RWPE1 (cell line): ENCODE data around the gene MIEF2.

Experiments used
- CTCF ChIA-PET: fragments of 350-600 bp; sonication (Branson Sonifier 250); formaldehyde crosslinking; extraction: SDS; loops from one replicate; lab custom pipeline; 2021; lab: Yijun Ruan, JAX
- POLR2A ChIA-PET: fragments of 400-600 bp; formaldehyde crosslinking; extraction: SDS; loops from one replicate; lab custom pipeline; 2020; ENCODE audit warnings: antibody characterized with exemption; ENCODE audit not compliant: low non-redundant PET; lab: Yijun Ruan, JAX
- DNase-seq: peaks from one replicate; pipeline ENCODE4 v3.0.0; 2012; ENCODE audit warnings: low spot score
- H3K27ac ChIP-seq: fragments of 450-650 bp; 2 replicates; pipeline ENCODE4 v1.5.1; 2017
- TF ChIP-seq, protein P1 (sequence below): fragments of 450-650 bp; conservative IDR thresholded peaks from 2 replicates; pipeline ENCODE4 v1.5.1; 2017; ENCODE audit warnings: low read depth, mild to moderate bottlenecking

Gene MIEF2

DNA sequence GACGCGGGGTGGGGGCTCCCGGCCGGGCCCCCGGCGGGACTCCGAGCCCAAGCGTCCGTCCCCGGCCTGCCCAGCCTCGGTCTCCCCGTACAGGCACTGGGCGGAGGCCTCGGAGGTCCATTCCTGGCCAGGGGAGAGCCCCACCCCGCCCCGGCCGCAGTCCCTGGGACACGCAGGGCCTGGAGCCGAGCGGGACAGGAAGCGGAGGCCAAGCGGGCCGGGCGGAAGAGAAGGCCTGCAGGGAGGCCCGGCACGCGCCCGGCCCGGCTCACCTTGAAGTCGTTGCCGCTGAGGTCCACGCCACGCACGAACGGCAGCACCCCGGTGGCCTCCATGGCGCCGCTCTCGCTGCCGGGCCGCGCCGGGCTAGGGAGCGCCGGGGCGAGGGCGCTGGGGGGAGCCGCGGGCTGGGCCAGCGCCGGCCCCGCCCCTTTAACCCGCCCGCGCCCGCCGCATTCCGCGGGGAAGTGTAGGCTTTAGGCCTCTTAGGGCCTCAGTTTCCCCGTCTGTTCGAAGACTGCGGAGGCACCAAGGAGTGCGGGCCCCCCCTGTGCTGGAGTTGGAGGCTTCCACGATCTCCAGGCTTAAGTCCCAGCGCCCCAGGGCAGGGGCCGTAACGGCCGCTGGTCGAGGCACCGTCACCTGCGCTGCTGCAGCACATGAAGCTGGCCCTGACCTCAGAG is 2.0 kb upstream of the MIEF2 start, which contains the start of gene FLII:
Gene FLII, minus strand, starts transcription at position 383 of the 683 bp plus-strand sequence. Its CDS starts 48 bp downstream, at position 335.
- TF ChIP-seq, protein P1, sequence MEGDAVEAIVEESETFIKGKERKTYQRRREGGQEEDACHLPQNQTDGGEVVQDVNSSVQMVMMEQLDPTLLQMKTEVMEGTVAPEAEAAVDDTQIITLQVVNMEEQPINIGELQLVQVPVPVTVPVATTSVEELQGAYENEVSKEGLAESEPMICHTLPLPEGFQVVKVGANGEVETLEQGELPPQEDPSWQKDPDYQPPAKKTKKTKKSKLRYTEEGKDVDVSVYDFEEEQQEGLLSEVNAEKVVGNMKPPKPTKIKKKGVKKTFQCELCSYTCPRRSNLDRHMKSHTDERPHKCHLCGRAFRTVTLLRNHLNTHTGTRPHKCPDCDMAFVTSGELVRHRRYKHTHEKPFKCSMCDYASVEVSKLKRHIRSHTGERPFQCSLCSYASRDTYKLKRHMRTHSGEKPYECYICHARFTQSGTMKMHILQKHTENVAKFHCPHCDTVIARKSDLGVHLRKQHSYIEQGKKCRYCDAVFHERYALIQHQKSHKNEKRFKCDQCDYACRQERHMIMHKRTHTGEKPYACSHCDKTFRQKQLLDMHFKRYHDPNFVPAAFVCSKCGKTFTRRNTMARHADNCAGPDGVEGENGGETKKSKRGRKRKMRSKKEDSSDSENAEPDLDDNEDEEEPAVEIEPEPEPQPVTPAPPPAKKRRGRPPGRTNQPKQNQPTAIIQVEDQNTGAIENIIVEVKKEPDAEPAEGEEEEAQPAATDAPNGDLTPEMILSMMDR, result no peak
- ChIA-PET POLR2A (no interaction called here), CTCF (interaction anchor here (1.1 kb wide), 1 partner anchor 10 kb away, joined by 3 read pairs; no protein-coding TSS in a partner anchor)
- H3K27ac ChIP-seq, result peak within 1 kb of the TSS; percentile 98
- DNase-seq, result peak; percentile 56

DNA sequence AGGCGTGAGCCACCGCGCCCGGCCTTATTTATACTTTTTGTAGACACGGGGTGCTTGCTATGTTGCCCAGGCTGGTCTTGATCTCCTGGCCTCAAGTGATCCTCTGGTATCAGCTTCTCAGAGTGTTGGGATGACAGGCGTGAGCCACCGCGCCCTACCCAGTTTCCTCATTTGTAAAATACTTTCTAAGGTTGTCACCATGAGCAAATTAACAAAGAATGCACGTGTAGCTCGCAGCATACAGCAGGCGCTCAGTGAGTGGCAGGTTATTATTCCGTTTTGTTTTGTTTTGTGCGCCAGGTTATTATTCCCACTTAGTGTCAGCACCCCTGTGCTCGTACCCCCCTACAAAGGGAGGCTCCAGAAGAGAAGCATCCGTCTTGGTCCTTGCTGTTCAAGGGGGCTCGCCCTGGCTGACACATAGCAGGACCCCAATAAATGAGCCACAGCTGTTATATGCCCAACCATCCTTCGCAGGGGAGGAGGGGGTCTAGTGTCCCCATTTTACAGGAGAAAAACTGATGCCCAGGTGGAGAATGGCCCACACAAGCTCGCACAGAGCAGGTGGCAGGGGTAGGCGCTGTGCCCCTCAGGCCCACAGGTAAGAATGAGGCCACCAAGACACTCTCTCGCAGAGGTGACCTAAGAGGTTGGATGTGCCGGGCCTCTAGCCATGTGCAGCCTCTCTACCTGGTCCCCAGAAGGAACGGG is 686 bp upstream of the MIEF2 start:
- CTCF ChIA-PET, result interaction anchor here (1.1 kb wide), 1 partner anchor 11 kb away, joined by 3 read pairs; no protein-coding TSS in a partner anchor
- peak overlapping the region; percentile 98 for H3K27ac ChIP-seq
- POLR2A ChIA-PET, result no interaction called here
- peak; percentile 75 for DNase-seq
- TF ChIP-seq, protein P1, result no peak

DNA sequence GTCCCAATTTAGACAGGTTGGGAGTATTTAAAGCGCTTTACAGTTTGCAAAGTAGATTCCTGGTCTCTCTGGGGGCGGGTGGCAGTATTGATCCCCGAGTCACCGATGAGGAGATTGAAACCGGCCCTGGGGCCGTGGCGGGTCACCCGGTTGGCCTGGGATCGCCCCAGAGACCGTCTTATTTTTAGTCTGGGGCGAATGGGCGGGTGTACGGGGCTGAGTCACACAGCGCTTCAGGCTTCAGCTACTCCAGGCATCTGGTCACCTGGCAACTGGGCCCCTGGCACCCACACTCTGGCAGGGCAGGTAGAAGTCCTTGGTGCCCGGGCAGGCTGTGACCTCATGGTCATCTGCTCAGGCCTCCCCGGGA is 669 bp downstream of the MIEF2 start:
- H3K27ac ChIP-seq, result peak overlapping the region; percentile 98
- ChIA-PET CTCF (interaction anchor here (1.5 kb wide), 1 partner anchor 43 kb away, joined by 5 read pairs; no protein-coding TSS in a partner anchor), POLR2A (no interaction called here)
- TF ChIP-seq, protein P1, result no peak
- peak; percentile 86 for DNase-seq

DNA sequence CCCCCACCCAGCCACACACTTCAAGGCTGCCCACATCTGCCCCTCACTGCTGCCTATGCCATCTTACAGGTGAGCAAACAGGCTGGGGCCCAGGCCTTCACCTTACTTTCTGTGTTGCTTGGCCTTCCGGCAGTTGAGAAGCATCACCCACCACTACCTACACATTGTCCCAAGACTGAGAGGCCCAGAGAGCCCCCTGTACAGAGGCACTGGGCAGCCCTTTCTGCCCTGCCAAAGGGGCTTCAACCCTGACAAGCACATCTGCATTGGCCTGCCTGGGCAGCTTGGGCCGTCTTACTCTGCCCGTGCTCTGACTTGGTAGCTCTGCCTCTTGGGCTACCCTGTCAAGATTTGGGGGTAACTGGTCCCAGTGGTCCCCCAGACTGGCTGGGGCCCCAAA is 1.2 kb downstream of the MIEF2 start:
- POLR2A ChIA-PET, result no interaction called here
- H3K27ac ChIP-seq, result peak overlapping the region; percentile 98
- no peak for DNase-seq
- TF ChIP-seq, protein P1, result no peak
- CTCF ChIA-PET, result interaction anchor here (1.5 kb wide), 1 partner anchor 44 kb away, joined by 5 read pairs; no protein-coding TSS in a partner anchor

DNA sequence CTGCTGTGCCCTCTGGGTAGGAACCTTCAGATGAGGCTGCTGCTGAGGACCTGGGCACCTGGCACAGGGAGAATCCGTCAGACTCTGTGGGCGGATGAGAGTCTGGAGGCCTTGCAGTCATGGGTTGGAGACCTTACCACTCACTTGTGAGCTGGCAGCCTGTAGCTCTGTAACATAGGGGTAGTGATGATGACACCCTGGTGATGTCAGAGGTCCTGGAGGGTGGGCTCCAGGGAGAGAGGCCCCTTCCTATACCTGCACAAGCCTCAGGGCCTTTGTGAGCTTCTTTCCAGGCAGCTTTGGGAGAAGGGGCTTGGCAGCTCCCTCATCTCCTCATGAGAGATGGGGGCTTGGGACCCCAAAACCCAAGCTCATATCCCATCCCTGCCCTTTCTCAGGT is 1.6 kb downstream of the MIEF2 start:
- H3K27ac ChIP-seq, result peak overlapping the region; percentile 98
- TF ChIP-seq, protein P1, result no peak
- DNase-seq, result no peak
- ChIA-PET CTCF (interaction anchor here (1.5 kb wide), 1 partner anchor 44 kb away, joined by 5 read pairs; no protein-coding TSS in a partner anchor), POLR2A (no interaction called here)

DNA sequence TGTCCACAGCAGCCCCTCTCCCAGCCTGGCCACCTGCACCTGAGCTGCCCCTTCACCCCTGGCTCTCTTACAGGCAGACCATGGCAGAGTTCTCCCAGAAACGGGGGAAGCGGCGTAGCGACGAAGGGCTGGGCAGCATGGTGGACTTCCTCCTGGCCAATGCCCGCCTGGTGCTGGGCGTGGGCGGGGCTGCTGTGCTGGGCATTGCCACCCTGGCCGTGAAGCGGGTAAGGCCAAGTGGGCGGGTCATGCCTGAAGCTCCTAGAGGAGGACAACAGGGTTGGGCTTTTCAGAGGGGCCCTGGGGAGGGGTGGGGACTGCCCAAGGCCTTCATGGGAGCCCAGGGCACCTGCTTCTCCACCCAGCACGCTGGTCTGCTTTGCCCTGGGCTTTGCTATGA is 2.2 kb downstream of the MIEF2 start:
- DNase-seq, result no peak
- TF ChIP-seq, protein P1, result no peak
- peak overlapping the region; percentile 98 for H3K27ac ChIP-seq
- POLR2A ChIA-PET, result no interaction called here
- CTCF ChIA-PET, result no interaction called here
